ENCODE results near the gene MT1X.
"Not testable (repeated sequence)": the region's sequence is repeated elsewhere in the genome, so short reads cannot be mapped to it uniquely, and the experiment has no call there.

The MT1X gene

DNA sequence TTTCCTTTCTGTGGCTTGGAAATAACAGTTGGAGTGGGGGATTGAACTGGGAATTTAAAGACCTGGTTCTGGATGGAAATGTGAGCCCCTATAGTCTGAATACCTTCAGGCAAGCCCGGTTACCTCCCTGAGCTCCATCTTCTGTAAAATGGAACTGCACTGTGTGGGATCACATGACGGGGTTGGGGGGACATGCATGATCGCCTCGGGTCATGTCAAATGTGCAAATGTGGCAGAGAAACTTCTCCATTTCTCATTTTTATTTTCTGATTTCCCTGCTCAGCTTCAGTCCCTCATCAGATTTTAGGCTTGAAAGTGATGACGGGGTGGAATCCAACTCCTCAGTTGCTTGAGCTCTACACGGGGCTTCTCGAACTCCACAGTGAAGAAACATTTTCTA is 29.1 kb upstream of the MT1X start:
- DNase-seq (ENCODE audit: low read depth in 2 of 2) = no peak

DNA sequence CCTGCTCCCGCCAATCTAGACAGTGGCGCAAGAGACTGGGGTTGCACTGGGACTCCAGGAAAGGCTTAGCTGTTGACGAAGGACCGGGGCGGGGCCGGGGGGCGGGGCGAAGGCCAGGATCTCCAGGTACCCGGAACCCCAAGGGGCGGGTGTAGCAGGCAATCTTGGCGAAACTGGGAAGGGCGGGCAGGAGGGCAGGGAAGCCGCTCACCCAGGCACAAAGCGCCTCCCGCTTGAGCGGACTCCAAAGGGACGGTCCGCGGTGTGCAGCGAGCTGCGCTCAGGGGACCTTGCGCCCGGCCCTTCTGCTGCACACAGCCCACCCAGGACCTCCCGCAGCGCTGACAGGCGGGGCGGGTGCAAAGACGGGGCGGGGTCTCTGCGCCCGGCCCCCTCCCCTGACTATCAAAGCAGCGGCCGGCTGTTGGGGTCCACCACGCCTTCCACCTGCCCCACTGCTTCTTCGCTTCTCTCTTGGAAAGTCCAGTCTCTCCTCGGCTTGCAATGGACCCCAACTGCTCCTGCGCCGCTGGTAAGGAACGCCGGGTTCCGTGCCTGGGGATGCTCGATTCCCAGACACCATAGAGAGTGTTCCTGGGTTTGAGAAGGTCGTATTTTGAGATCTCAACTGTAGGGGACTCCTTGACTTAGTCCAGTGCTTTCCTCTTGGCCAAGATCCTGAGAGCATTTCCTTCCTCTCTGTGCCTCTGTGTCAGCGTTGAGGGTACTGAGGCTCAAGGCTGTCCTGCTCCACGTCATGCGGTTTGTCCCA is 24.5 kb upstream of the MT1X start, which contains the start of gene MT1F:
MT1F (plus strand) TSS at position 405 of the 772 bp plus-strand sequence; CDS start at position 505, 100 bp downstream.
- no peak for DNase-seq (ENCODE audit: low read depth in 2 of 2)

GRCh38 chr16:56658327-56658875 is 23.9 kb upstream of the MT1X start:
- no peak for DNase-seq (ENCODE audit: low read depth in 2 of 2)

- no peak for DNase-seq (ENCODE audit: low read depth in 2 of 2)
Observed at GRCh38 chr16:56662357-56663354, 19.6 kb upstream of the MT1X start.

DNA sequence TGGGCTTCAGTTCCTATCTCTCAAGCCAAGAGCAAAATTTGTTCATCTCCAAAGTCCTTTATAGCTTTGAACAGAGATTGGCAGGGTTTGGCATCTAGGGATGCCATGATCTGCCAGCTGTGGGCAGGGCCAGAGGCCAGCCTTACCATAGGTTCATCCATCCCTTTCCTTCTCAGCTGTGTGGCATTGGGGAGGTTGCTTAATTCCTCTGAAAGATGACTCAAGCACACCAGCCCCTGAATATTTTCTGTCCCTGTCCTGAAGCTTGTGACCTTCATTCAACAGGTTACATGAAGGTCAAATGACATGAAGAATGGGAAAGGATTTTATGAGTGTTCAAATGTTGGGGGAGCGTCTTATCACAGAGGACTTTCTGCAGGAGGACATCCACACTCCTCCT is 17.8 kb upstream of the MT1X start:
- no peak for DNase-seq (ENCODE audit: low read depth in 2 of 2)

GRCh38 chr16:56665286-56666261 is 16.7 kb upstream of the MT1X start:
- not testable (repeated sequence) for DNase-seq (ENCODE audit: low read depth in 2 of 2)

GRCh38 chr16:56667581-56668571 is 14.4 kb upstream of the MT1X start, which contains the start of gene MT1G:
Gene MT1G, minus strand, starts transcription at chr16:56668065. Its CDS starts 72 bp downstream, at chr16:56667993.
- DNase-seq (ENCODE audit: low read depth in 2 of 2) = no peak

DNA sequence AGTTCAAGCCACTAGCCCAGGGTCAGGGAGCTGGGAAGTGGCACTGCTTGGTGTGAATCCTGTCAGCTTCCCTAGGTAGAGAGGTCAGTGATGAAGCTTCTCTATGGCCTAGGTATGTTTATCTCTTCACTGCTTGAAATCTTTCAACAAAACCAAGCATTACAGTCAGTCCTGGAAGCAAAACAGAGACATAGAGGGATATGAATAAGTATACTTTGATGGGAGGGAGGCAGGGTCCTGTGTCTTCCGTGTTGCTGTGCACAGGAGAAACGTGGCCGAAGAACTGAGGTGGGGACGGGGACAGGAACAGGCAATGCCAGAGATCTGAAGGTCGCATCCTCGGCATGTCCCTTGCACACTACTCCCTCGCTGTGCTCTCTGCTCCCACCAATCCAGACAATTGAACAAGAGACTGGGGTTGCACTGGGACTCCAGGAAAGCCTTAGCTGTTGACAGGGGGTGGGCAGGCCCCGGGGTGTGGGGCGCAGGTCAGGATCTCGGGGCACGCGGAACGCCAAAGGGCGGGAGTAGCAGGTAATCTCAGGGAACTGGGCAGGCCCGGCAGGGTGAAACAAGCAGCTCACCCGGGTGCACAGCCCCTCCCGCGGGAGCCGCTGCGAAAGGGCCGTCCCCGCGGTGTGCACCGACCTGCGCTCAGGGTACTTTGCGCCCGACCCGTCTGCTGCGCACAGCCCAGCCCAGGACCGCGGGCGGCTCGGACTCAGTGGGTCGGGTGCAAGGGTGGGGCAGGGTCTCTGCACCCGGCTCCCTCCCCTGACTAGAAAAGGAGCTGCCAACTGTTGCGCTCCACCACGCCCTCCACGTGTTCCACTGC is 13.0 kb upstream of the MT1X start, which contains the start of gene MT1H:
MT1H (plus strand) TSS at position 810 of the 835 bp plus-strand sequence. CDS start 71 bp downstream, outside the sequence.
- DNase-seq (ENCODE audit: low read depth in 2 of 2) = no peak

DNA sequence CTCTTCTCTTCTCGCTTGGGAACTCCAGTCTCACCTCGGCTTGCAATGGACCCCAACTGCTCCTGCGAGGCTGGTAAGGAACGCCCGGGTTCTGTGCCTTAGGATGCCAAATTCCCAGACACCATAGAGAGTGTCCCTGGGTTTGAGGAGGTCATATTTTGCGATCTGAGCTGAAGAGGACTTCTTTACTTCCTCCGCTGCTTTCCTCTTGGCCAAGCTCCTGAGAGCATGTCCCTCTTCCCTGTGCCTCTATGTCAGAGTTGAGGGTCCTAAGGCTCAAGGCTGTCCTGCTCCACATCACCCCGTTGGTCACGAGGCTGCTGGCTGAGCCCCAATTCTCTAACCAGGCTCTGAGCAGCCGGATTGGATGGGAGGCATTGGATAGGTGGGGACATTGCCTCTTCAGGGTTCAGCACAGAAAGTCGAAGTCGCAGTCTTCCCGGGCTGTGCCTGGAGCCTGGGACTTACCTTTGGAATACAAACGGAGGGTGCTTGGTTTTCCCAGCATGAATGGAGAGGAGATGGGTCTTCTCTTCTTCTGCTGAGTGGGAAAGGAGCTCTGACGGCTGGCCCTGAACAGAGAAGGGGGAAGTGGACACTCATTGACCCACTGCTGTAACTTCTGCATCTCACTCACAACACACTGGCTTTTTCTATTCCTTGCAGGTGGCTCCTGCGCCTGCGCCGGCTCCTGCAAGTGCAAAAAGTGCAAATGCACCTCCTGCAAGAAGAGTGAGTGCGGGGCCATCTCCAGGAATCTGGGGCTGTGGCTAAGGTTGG is 12.2 kb upstream of the MT1X start:
- no peak for DNase-seq (ENCODE audit: low read depth in 2 of 2)

- no peak for DNase-seq (ENCODE audit: low read depth in 2 of 2)
Observed at GRCh38 chr16:56670620-56670934, 11.7 kb upstream of the MT1X start.

- DNase-seq (ENCODE audit: low read depth in 2 of 2) = not testable (repeated sequence)
Observed at GRCh38 chr16:56671691-56672090, 10.6 kb upstream of the MT1X start.

GRCh38 chr16:56672171-56672570 is 10.1 kb upstream of the MT1X start:
- not testable (repeated sequence) for DNase-seq (ENCODE audit: low read depth in 2 of 2)

DNA sequence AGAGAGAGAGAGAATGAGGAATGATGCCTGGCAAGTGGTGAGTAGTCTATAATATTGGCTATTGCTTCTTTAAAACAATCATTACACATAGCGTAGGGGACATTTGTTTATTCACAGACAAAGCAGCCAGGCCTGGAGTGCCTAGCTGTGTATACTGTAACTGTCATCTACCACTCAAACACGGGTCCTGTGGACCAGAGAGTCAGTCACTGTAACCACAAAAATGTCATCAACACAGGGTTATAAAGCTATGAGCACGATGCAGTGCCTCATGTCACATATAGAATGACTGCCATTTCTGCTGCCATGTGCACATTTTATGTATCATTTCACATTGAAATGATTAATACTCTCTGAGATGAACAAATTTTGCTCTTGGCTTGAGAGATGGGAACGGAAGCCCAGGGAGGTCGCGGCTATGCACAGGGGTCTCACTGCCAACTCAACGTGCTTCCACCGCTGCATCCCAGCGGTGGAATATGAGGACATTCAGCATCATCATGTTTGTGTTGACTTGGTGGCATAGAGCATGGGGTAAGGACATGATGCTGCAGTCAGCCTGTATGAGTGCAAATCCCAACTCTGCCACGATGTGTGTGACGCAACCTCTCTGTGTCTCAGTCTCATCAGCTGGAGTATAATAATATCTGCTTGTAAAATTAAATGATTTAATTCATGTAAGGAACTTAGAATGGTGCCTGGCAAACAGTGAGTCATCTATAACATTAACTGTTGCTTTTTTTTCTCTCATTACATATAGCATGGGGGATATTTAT is 9.3 kb upstream of the MT1X start:
- no peak for DNase-seq (ENCODE audit: low read depth in 2 of 2)

GRCh38 chr16:56673921-56674320 is 8.3 kb upstream of the MT1X start:
- no peak for DNase-seq (ENCODE audit: low read depth in 2 of 2)

DNA sequence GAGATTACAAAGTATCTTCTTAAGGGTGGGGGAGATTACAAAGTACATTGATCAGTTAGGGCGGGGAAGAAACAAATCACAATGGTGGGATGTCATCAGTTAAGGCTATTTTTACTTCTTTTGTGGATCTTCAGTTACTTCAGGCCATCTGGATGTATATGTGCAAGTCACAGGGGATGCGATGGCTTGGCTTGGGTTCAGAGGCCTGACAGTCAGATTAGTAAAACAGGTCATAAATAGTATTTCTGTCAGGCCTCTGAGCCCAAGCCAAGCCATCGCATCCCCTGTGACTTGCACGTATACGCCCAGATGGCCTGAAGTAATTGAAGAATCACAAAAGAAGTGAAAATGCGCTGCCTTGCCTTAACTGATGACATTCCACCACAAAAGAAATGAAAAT is 7.7 kb upstream of the MT1X start:
- not testable (repeated sequence) for DNase-seq (ENCODE audit: low read depth in 2 of 2)

GRCh38 chr16:56675685-56676210 is 6.5 kb upstream of the MT1X start:
- no peak for DNase-seq (ENCODE audit: low read depth in 2 of 2)

- no peak for DNase-seq (ENCODE audit: low read depth in 2 of 2)
Observed at GRCh38 chr16:56677474-56677873, 4.8 kb upstream of the MT1X start.
